NCI-H1105 (cell line): ENCODE measurements around the gene TTL.
"Not testable (repeated sequence)": the region's sequence is repeated elsewhere in the genome, so short reads cannot be mapped to it uniquely, and the experiment has no call there.

Experiments
- DNase-seq: peaks from one replicate; lab custom pipeline; 2025; lab: John Stamatoyannopoulos, UW

Gene TTL

GRCh38 chr2:112481528-112482233 lies at the start of gene TTL:
Gene TTL, plus strand, starts transcription at chr2:112482156. Its CDS starts 189 bp downstream, at chr2:112482345.
- DNase-seq, result peak; percentile 62

DNA sequence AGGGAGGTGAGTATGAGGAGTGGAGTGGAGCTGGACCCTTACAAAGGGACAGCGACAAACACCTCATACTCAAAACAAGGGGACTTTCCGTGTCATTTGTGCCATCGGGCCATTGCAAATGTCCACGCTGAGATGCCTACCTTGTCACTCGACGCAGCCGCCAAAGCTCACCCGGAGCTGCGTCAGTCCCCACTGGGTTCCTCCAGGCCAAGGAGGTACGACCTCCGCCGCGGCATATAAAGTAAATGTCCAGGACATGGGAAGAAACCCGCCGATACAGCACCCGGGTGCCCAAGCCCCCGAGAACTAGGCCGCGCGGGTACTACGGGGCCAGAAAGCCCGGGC lies 49.6 kb upstream of the TTL start:
- DNase-seq, result not testable (repeated sequence)

DNA sequence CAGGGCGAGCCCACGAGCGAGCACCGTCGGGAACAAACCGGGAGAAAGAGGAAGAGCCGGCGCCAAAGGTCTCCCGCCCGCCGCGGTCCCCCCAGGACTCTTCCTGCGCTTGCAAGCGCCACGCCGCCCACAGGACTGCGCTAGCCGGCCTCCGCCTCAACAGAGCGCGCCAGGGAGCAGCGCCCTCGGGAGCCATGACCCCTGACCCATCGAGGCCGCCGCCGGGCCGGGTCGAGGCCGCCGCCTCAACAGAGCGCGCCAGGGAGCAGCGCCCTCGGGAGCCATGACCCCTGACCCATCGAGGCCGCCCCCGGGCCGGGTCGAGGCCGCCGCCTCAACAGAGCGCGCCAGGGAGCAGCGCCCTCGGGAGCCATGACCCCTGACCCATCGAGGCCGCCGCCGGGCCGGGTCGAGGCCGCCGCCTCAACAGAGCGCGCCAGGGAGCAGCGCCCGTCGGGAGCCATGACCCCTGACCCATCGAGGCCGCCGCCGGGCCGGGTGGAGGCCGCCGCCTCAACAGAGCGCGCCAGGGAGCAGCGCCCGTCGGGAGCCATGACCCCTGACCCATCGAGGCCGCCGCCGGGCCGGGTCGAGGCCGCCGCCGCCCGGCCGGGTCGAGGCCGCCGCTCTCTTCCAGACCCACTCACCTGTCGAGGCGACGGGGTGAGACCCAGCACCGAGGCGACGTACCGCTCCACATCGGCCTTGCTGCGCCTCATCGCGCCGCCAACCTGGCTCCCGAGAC lies 49.0 kb upstream of the TTL start:
- DNase-seq, result not testable (repeated sequence)

GRCh38 chr2:112433480-112433879 lies 48.5 kb upstream of the TTL start, which contains the start of gene RGPD8:
Gene RGPD8, minus strand, starts transcription at chr2:112433645. Its CDS starts 192 bp downstream, at chr2:112433453.
- DNase-seq, result not testable (repeated sequence)

DNA sequence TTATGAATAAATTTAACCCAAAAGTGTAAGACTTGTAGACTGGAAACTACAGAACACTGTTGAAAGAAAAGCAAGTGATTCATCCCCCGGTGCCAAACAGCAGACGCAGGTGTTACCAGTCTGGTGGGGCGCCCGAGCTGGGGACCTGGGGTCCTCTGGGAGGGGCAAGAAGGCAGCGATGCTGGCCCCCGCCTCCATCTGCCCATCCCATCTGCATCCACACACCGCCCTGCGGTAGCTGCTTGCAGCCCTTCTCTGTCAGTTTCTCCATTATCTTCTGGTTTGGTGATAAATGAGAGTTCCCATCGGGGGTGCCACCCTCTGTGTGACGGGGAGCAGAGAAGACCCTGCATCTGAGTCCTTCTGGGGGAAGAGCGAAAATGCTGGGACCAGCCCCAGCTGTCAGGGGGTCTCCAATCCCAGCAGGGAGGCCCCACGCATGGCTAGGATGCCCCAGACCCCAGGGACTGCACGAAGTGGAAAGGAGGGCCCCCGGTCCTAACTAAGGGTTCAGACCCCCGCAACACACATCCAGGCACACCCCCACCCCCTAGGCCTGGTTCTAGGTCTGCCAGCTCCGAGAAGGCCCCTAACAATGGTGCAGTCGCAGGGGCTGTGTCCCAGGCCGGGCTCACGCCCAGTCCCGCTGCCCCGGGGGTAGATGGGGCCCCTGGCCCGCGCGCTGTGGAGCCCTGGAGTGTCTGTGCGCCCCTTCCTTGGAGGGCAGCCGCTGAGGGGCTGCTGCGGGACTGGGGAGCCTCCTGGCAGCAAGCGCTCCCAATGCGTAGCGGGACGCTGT lies 47.8 kb upstream of the TTL start:
- DNase-seq, result no peak

DNA sequence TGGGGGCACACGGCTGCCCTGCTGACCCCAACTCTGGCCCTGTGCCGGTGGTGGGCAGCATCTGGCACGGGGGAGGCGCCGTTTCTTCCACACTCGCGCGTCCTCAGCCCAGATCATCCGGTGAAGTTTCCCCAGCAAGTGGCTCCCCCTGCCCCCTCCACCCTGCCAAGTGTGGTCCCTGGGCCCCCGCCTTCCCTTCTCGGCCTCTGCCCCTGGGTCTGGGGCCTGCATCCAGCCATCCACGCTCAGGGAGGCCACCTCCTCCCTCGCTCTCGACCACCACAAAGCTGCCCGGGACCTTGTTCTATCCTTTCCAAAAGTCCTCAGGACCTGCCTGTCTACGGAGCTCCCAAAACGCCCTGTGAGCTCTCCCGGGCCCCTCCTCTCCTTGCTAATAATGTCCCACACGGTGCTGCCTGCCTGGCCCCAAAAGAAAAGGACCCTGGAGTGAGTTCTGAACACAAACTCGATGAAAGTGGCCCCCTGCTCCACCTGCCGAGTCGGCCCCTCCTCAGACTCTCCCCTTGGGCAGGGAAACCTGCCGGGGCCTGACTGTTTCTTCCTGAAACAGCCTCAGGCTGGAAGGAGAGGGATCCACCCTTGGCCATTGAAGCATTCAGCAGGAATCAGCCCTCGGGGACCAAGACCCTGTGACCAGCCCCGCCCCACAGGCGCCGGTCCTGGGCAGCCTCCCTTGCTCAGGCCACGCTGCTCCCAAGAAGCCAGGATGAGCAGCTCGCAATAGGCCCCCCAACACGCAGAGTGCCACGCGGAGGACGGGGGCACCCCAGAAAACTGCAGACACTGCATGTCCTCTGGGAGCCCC lies 46.9 kb upstream of the TTL start:
- not testable (repeated sequence) for DNase-seq

DNA sequence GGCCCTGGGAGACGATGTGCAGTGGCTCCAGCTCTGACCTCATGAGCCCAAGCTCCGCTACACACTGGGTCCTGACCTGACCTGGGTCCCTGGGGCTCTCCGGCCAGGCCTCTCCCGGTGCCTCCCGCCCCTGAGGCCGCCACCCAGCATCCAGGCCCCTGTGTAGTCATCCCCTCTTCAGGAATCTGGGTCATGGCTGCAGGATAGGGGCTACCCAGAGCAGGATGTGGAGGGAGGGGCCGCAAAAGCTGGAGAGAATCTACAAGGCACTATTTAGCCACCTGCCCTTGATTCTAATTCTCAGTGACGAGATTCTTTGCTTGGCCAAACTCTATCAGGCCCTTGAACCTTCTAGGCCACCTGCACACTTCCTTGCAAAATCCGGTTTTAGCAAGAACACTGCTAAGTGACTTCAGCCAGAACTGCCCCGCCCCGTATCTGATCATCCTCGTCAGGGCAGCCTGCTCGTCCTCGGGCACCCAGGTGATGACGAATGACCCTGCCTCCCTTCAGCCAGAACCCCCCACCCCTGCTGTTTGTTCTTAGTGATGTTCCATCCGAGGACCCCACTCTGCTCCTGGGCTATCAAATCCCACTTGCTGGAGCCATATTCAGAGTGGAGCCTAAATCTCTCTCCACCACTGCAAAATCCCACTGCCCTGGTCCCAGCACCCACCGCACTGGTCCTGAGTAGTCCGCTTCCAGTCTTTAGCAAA lies 46.1 kb upstream of the TTL start:
- DNase-seq, result not testable (repeated sequence)

GRCh38 chr2:112436993-112437392 lies 45.0 kb upstream of the TTL start:
- not testable (repeated sequence) for DNase-seq

DNA sequence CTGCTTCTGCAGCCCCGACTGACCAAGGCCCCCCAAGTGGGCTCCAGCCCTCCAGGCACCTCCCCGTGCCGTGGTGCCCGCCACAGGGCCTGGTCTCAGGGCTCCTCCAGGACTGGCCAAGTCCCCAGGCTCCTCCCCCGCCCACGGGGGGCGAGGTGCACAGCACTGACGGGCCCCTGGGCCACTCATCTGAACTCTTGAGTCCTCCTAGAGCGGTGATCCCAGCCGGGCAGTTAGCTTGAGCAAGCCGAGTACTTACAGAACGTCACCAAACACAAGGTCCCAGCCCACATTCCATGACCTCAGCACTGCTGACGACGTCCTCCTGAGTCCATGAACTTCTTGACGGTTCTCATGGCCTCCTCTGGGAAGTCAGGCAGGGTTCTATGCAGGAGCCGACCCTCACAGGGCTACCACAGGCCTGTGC lies 44.5 kb upstream of the TTL start:
- DNase-seq, result not testable (repeated sequence)

- DNase-seq, result not testable (repeated sequence)
Observed at GRCh38 chr2:112438603-112439261, 43.2 kb upstream of the TTL start.

GRCh38 chr2:112444256-112444655 lies 37.7 kb upstream of the TTL start:
- DNase-seq, result not testable (repeated sequence)

DNA sequence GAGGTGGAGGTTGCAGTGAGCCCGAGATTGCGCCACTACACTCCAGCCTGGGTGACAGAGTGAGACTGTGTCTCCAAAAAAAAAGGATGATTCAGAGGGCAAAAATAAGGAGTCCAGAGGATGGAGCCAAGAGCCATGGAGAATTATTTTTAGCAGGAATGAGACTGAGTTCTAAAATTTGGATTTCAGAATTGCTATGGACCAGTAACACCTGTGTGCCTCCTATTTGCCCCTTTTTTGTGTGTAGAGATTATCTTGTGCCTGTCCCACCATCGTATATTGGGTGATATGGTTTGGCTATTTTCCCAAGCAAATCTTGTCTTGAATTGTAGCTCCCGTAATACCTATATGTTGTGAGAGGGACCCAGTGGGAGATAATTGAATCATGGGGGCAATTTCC lies 32.1 kb upstream of the TTL start:
- no peak for DNase-seq

- no peak for DNase-seq
Observed at GRCh38 chr2:112451317-112451716, 30.6 kb upstream of the TTL start.

DNA sequence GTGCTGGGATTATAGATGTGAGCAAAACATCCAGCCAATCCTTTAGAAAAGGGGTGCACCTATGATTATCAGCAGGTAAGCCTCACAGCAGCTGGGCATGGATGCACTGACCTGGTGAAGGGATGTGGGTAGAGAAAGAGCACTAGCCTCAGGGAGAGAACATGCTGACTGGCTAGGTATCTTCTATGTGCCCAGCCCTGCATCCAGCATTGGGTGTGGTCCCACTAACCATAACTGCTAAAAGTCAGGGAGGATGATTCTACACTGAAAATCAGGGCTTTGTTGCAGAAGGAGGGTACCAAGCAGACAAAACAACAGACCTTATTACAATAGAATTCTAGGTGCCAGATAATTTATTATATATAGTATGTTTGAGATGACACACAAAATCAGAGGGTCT lies 27.4 kb upstream of the TTL start:
- DNase-seq, result no peak

DNA sequence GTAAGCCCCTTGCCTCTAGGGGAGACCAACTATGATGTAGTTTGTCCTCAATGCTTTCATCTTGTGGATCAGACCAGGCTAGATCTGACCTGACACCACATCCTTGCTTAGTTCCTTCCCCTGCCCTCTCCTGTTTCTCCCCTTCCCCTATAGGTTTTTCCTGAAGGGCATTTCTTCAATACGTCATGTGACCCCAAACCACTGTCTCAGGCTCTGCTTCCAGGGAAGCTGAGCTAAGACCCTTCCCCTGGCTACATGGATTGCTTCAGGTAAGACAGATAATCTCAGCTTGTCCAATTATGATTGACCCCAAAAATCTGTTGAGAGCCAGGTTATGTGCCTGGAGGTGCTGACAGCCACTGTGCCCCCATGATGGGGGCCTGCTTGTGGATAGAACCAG lies 22.6 kb upstream of the TTL start:
- no peak for DNase-seq

DNA sequence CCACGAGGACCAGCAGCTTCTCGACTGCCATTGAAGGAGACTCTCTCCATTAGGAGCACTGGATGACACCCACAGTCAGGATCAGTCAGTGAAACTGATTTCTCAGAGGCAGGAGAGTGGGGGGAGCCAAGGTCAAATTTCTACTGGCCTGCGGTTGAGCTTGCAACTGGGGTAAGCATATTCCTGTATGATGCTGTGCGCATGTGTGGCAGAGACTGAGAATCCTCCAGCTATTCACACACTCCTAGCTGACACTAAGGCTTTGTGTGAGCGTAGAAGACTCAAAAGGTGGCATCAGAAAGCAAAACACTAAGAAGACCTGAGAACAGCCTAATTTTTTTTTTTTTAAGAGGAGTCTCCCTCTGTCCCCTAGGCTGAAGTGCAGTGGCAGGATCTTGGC lies 19.8 kb upstream of the TTL start:
- DNase-seq, result no peak

DNA sequence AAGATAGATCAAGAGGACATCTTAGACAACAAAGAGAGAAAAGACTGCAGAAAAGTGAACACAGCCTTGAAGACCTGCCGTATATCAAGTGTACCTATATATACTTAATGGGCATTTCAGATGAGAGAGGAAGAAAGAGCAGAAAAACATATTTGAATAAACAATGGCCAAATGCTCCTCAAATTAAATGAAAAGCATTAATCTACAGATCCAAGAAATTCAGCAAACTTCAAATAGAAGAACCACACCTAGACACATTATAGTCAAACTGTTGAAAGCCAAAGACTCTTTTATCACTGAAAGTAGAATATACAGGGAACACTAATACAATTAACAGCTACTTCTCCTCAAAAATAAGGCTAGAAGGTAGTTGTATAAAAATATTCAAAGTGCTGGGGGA lies 18.7 kb upstream of the TTL start:
- no peak for DNase-seq

- no peak for DNase-seq
Observed at GRCh38 chr2:112465382-112465781, 16.6 kb upstream of the TTL start.

DNA sequence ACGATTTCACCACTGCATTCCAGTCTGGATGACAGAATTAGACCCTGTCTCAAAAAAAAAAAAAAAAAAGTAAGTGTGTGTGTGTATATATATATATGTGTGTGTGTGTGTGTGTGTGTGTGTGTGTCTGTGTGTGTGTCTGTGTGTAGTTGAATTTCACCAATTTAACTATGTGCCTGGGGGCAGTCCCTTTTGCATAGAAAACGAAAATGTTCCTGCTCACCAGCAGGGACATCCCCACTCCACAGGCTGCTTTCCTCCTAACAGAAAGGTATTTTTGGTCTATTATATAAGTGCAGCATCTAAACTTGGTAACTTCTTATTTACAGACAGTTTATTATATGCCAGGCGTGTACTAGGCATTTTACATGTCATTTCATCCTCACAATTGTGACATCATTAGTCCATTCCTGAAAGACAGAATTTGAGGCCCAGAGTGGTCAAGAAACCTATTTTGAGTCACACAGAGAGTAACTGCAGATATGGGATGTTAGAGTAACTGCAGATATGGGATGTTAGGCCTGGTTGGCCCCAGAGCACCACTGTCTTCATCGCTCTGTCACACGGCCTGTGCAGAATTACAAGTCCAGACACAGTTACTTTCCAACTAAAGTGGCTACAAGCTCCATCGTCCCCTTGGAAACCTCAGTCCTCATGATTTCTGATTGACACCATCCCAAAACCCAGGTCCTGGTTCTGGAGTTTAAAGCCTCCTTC lies 9.3 kb upstream of the TTL start:
- no peak for DNase-seq
